Activated CD8-positive, alpha-beta memory T cell treated with anti-CD3 and anti-CD28 coated beads for 4 hours (primary cell): ENCODE data around the gene LIMD2.

Source experiments
- DNase-seq, 2 donors: peaks; one replicate each; pipeline ENCODE4 v3.0.0-alpha.2; 2020; ENCODE audit warnings: low read depth in 2 of 2

The LIMD2 gene

GRCh38 chr17:63701456-63701820 lies 1.5 kb upstream of the LIMD2 start:
- DNase-seq: no peak

GRCh38 chr17:63700528-63701455 lies 867 bp upstream of the LIMD2 start:
- DNase-seq: no peak

GRCh38 chr17:63698886-63699637 lies 863 bp downstream of the LIMD2 start:
- peak; percentile 79 to 82 for DNase-seq

GRCh38 chr17:63698381-63698885 lies 1.5 kb downstream of the LIMD2 start:
- DNase-seq: no peak

- peak in 1 of 2 donors; percentile 63 for DNase-seq
Observed at GRCh38 chr17:63697341-63698286, 2.3 kb downstream of the LIMD2 start.

- DNase-seq: no peak
Observed at GRCh38 chr17:63696381-63696961, 3.5 kb downstream of the LIMD2 start.

- DNase-seq: no peak
Observed at GRCh38 chr17:63695889-63696288, 4.0 kb downstream of the LIMD2 start.

GRCh38 chr17:63694950-63695773 lies 4.8 kb downstream of the LIMD2 start:
- no peak for DNase-seq

- DNase-seq: no peak
Observed at GRCh38 chr17:63694229-63694949, 5.5 kb downstream of the LIMD2 start.

- DNase-seq: no peak
Observed at GRCh38 chr17:63693411-63694113, 6.4 kb downstream of the LIMD2 start.

GRCh38 chr17:63692195-63692816 lies 7.6 kb downstream of the LIMD2 start:
- no peak for DNase-seq

GRCh38 chr17:63689479-63689878 lies 10.4 kb downstream of the LIMD2 start:
- no peak for DNase-seq

GRCh38 chr17:63688396-63689020 lies 11.4 kb downstream of the LIMD2 start:
- no peak for DNase-seq

- no peak for DNase-seq
Observed at GRCh38 chr17:63686138-63686685, 13.7 kb downstream of the LIMD2 start.

- no peak for DNase-seq
Observed at GRCh38 chr17:63685578-63685977, 14.3 kb downstream of the LIMD2 start.

GRCh38 chr17:63685041-63685440 lies 14.9 kb downstream of the LIMD2 start:
- no peak for DNase-seq

- DNase-seq: no peak
Observed at GRCh38 chr17:63682981-63683380, 16.9 kb downstream of the LIMD2 start.

GRCh38 chr17:63682441-63682840 lies 17.5 kb downstream of the LIMD2 start:
- DNase-seq: no peak
